HG02678 (cell line): ENCODE results near the gene SELPLG.
"Not testable (repeated sequence)": the region's sequence is repeated elsewhere in the genome, so short reads cannot be mapped to it uniquely, and the experiment has no call there.

Experiments used
- ATAC-seq: cut with Tn5 transposase; IDR thresholded peaks from one replicate; pipeline ENCODE4 v1.9.1; 2021; ENCODE audit warnings: mild to moderate bottlenecking, moderate library complexity; ENCODE audit not compliant: unreplicated experiment

SELPLG gene

DNA sequence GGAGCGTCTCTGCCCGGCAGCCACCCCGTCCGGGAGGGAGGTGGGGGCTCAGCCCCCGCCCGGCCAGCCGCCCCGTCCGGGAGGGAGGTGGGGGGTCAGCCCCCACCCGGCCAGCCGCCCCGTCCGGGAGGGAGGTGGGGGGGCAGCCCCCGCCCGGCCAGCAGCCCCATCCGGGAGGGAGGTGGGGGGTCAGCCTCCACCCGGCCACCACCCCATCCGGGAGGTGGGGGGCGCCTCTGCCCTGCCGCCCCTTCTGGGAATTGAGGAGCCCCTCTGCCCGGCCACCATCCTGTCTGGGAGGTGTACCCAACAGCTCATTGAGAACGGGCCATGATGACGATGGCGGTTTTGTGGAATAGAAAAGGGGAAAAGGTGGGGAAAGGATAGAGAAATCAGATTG lies 22.6 kb upstream of the SELPLG start:
- ATAC-seq = not testable (repeated sequence)

DNA sequence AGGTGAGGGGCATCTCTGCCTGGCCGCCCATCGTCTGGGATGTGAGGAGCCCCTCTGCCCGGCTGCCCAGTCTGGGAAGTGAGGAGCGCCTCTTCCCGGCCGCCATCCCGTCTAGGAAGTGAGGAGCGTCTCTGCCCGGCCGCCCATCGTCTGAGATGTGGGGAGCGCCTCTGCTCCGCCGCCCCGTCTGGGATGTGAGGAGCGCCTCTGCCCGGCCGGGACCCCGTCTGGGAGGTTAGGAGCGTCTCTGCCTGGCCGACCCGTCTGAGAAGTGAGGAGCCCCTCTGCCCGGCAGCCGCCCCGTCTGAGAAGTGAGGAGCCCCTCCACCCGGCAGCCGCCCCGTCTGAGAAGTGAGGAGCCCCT lies 22.1 kb upstream of the SELPLG start:
- ATAC-seq = not testable (repeated sequence)

DNA sequence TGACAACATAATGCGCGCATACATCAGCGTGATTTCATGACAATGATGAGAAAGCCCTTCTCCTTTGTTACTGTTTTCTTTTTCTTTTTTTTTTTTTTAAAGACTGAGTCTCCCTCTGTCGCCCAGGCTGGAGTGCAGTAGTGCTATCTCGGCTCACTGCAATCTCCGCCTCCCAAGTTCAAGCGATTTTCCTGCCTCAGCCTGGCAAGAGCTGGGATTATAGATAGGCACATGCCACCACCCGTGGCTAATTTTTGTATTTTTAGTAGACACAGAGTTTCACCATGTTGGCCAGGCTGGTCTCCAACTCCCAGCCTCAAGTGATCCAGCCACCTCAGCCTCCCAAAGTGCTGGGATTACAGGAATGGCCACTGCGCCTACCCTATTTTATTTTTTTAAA lies 20.9 kb upstream of the SELPLG start:
- ATAC-seq = not testable (repeated sequence)

DNA sequence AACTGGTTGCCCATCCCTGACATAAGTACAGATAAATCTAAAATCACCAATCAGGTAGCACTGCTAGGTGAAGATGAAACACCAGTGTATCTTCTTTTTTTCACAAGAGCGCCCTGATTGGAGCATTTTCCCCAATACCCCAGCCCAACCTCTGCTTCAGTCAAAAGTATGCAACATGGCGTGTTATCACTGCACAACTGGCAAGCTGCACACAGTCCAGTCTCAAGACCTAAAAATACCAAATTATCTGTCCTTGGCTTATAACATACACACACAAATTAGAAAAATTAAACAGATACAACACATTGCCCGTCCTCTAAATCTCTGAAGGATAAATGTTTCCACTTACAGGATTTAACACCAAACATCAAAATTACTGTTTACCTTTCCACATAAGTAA lies 20.2 kb upstream of the SELPLG start:
- no peak for ATAC-seq

DNA sequence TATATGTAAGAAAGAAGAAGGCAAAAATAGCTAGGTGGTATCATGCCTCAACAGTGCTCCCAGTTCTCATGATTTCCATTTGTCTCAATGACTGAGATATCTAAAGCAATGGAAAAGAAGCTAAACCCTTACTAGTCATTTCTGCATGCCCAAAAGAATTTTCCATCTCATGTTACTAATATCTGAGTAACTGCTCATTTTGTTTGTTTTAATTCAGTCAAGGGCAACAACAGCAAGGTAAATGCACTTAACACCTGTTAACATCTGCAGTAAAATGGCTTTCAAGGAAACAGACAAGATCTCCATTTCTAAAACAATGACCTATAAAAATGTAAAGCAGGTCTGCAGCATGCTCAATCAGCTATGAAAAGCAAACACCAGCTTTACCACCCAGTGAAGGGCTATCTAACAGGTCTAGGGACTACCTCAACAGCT lies 19.4 kb upstream of the SELPLG start:
- ATAC-seq = no peak

DNA sequence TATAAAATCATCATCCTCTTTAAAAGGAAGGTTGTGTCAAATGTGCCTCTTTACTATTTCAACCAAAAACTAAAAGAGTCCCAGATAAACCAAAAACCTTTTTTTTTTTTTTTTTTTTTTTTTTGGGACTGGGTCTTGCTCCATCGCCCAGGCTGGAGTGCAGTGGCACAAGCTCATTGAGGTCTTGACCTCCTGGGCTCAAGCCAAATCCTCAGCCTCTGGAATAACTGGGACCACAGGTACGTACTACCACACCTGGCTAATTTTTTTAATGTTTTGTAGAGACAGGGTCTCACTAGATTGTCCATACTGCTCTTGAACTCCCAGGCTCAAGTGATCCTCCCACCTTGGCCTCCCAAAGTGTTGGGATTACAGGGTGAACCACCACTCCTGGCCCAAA lies 16.4 kb upstream of the SELPLG start:
- ATAC-seq = no peak

DNA sequence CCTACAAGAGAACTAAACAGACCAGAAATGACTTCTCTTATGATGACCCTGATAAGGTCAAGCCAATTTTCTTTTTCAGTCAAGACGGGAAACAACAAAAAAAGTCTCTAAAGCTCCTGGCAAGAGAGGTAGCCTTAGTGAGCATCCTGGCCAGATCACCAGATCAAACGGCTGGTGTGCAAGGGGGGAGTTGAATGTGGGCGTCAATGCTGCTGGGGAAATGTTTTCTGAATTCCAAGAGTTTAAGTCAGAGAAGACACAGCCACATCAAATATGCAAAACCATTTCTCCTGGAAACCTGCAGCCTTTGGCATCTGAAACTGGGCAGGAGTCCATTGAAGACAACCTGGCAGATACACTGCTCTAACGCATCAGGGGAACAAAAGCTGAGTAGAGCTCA lies 16.0 kb upstream of the SELPLG start:
- ATAC-seq = no peak

DNA sequence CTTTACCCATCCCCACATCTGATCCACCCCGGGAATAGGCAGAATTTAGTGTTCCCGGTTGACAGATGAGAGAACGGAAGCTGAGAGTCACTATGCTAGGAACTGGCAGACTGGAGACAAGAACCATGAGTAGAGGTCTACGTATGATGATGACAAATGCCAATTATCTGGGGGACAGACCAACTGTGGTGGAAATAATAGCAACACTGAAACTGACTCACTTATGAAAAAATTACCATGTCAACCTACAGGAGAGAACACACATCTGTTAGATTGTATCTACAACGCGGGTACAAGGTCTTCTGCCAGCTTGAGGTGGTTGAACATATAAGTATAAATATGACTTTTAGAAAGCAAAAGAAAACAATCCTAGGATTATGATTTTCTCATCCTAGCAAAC lies 15.4 kb upstream of the SELPLG start:
- no peak for ATAC-seq

DNA sequence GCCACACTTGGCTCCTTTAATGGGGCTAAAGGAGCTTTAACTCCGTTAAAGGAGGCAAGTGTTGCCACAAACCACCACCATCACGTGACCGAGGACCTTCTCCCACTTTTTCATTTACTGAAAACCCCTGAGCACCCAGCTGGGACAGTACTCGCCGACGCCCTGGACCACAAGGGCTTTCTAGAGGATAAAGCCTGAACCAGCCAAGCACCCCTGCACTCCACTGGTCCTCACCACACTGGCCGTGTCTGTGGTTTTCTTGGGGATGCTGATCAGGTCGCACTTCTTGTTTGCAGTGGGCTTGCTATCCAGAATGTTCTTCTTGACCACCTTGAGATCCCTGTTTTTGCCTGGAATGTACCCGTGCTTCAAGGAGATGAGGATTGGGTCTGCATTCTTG lies 14.7 kb upstream of the SELPLG start:
- no peak for ATAC-seq

DNA sequence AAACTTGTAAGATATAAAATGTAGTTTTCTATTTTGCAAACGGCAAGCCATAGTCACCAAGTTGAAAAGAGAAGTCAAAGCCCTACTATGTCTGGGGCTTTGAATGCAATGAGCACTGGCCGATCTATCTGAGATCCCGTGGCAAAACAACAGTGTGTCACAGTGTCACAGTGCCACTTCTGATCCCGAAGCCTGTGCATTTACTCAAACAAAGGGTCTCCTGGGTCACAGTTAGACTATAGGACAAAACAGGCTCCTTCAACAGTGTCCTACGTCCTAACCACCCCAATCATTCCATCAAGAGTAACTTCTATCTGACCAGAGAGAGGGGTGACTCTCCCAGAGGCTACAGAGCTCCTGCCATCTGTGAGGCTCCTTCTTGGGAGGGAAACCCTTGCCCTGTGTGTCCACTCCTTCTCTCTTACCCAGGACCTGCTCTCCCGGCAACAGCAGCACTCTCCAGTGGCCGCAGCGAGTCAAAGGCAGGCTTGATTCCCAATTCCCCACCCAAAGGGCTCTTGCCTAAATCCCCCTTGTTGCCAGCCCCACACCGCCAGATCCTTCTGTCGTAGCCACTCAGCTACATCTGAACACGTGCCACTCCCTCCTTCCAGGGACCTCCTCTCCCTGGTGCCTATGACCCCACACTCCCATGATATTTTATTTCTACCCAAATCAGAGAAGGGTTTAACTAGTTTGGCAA lies 14.0 kb upstream of the SELPLG start:
- ATAC-seq = no peak

DNA sequence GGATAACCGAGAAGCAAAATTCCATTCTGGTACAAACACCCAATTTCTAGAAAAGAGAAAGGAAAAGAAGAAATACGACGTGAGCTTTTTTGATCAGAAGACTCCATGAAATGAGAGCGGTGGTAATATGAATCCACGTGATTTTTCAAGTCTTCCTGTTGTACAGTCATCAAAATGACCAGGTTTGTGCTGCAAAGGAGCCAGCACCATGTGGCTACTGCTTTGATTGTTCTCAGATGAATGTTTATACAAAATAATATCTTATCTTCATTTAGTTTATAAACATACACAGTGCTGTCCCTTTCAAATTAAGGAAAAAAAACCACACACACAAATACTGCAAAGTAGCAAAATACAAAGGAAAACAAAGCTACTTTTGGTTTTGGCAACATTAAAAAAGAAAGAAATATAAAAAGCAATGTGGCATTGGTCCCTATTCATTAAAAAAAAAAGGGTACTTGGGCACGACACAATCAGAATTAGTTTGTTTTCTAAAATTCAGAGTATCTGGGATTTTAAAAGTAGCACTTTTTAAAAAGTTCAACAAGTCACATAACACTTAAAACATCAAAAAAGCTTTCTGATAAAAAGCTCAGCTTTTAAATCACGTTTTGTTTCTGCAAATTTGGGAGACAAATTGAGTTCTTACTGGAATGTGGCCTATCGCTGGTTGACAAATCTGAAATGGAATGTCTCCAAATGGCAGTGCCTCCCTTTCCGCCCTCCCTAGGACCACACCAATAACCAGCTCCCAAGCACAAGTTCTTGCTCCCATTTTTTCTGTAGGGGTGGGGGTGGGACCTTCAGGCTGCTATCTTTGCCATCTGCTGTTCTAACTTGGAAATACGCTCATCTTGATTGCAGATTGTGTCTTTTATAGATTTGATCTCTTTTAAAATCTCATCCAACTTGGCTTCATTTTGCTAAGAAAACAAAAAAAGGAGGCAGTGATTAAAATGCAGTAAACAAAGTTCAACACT lies 13.2 kb upstream of the SELPLG start:
- ATAC-seq = no peak

DNA sequence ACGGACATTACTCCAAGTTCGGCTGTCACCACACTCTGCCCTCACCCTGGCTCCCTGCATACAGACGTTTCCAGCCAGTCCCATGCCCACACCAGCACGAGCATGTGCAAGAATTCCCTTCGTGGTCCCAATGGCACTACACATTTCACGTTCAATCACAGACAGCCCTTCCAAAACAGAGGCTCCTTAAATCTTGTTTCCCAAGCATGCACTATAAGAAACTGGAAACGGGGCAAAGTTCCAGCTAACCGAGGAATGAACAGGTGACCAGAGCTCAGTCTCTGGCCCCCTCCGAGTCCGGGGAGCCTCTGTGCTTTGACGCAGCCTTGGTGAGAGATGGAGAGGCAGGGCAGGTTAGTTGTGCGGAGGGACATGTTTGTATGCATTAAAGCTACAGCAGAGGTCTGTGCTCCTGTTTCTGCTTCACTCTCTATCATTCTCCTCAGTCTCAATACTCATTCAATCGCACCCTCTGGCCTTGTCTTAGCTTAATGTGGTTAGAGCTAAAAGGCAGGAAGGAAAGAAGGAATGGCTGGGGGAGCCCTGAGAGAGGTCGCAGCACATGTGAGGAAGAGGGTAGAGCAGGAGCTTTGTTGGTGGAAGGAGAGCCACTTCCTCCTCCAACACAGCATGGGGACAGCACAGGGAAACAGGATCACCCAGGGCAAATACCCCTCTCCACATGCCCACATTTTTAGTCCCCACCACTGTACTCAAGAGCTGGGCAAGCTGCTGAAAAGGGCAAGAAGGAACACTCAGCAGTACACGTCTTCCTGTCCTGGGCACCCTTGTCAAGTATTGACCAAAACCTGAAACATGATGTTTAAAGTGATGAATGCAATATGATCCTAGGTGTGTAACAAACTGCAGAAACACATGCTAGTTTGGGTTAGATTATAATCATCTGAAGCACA lies 12.2 kb upstream of the SELPLG start:
- ATAC-seq = no peak

DNA sequence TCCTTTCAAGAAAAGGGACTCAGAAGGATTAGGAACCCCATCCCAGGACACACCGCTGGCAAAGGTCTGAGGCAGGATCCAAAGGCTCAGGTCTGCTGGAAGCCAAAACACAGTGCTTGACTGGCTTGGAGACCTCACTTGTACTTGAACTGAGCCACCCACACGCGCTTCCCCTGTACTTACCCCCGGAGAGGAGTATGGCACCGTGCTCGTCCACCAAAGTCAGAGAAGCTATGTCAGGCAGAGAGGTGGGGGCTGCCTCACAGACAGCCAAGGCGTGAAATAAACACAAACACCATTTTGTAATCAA lies 11.1 kb upstream of the SELPLG start:
- ATAC-seq = no peak

DNA sequence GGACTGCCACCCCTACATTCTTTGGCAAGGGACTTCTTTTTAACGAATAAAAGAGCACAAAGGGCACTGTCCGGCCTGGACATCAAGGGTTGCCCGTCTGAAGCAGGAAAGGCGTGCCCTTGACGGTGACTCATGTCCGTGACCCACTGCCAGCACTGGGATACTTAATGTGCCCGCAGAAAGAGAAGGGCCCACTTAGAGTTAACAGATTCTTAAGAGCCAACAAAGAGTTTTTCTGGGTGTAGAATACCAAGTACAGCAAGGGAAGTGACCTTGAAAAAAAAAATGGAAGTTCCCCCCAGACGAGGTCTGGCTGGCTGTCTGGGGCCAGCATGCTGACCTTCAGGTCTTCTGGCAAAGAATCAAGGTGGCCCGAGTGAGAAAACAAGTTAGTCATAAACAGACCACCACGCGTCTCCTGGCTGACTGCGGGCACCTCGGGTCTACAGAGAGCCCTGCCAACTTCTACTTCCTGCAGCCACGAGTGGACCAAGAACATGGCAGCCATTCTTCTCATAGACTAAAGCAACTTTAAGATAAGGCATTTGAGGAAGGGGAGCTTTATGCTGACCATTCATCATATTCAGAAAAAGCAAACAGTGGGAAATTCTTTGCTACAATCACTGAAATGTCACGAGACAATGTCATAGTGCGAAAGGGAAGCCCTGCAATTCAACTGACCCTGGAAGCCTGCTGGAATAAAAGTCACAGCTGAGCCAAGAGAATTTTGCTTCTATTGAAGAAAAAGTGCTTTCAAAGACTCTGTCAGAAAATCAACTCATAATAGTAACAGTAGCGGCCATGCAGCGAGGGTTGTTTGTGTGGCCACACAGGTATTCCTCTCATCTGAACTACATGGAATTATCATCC lies 10.5 kb upstream of the SELPLG start:
- ATAC-seq = no peak

DNA sequence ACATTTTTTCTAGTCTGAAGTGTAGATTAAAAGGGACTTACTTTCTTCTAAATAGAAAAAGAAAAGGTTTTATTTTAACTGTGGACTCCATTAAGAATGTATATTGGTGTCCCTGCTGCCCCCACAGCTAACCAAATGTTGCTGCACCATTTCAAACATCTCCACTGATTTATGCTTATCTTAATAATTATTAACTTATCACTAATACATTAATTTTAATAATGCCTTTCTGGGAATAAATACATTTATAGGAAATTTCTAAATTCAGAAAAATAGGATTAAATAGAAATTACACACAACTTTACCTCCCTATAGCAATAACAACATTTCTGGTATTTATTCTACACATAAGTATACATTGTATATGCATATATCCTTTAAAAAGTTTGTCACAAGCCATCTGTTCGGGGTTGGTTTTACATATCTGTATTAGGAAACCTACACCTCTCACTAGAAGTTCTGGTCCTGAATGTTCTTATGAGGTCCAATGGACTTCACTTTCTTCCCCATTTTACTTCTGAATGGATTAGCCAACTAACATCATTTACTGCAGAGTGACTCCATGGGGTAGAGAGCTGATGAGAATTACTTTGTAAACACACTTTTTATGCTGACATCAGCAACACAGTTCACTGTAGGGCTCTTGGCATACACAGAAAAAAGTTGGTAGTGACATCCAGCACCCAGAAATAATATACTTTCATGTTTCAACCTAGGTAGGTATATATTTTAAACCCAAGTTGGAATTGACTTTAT lies 9.4 kb upstream of the SELPLG start:
- ATAC-seq = no peak

DNA sequence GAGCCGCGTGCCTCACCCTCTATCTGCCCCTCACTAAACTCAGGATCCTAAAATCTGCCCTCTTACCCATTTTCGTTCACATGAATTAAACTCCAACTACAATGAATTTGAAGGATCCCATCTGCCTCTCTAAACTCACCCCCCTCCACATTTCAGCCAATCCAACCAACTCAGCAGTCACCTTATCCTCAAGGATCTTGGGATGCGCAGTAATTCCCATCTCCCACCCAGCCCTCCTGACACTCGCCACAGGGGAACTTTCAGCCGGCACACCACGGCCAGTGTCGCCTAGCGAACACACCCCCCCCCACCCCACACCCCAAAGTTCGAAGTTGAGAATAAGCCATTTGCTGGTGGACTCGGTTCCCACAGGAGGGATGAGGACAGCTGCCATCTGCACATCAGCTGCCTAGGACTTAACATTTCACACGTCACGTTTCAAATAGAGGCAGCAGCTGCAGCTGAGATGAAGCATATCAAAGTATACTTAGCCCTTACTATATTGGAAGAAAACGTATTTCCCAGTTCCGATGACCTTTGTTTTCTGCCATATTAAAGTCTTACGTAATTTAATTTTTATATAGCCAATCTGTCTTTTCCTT lies 8.7 kb upstream of the SELPLG start:
- ATAC-seq = no peak

DNA sequence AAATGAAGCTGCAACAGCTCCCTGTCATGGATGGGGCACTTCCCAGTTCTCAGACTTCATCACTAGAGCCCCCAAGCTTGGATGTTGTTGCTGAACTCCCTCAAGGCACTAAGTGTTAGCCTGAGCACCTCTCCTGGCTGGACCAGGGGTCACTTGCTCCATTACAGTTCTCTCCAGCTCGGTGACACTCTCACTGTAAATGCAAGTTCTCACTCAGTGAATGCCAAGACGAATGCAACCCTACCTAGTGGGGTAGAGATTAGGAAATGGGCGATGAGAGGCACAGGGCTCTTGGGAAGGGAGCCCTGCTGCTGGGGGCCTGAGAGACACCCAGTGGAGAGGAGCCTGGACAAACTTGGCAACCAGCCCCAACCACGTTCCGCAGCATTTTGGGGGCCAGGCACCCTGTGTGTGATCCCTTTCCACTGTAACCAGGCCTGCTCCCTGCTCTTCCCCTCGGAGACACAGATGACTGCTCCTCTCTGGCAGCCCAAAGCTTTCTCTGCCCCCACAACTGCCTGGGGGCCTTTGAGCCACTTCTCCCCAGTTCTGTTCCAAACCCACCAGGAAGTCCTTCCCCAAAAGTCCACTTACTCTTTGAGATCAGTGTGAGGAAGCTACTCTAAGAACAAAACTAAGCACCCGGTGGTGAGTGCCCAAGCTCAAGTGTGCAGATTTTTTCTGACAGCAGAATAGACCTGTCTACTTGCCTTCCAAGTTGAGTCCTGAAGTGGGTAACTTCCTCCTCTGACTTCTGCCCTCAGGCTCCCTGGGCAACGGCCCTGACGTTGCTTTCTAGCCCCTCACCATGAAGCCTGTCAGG lies 8.0 kb upstream of the SELPLG start:
- no peak for ATAC-seq

DNA sequence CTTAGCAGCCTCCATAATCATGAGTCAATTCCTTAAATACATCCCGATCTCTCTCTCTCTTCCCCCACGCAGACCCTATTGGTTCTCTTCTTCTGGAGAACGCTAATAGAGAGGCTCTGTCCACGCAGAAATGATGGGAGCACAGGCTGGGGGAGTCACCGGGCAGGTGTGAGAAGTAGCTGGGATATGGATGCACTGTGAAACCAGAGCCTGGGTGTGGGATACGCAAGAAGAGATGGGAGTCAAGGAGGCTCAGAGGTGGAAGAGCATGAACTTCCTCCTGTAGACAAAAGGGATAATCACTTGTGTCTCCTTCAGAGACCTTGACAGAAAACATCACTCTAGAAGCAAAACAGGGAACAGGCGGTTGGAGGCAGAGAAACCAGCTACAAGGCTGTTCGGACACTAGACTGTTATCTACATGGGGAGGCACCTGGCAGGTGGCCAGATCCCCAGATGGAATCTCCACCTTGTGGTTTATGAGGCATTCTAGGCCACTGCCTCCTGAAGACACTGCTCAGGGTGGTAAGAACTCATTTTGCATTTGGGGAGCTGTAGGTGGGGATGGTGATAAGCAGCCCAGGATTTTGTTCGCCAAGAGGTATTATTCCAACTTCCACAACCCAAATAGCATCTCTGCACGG lies 7.2 kb upstream of the SELPLG start:
- no peak for ATAC-seq
